WTC11 (cell line): Measurements from ENCODE around the gene SPIRE2. TPM values are rescaled to one million over a fixed set of nuclear protein-coding genes. Genes with fewer than 3 reads are reported as not detected.

Source experiments
- ATAC-seq: fragments of 200-7000 bp; cut with Tn5 transposase; 2 replicates; pipeline ENCODE4 v1.10.0; 2021; ENCODE audit warnings: mild to moderate bottlenecking, moderate library complexity
- CTCF ChIA-PET: fragments of 300-600 bp; sonication (Branson Sonifier 250); formaldehyde crosslinking; loops from one replicate; lab custom pipeline; 2021; ENCODE audit warnings: antibody characterized with exemption; lab: Charles Lee
- POLR2A ChIA-PET: fragments of 350-600 bp; sonication (Branson Sonifier 250); formaldehyde crosslinking; loops from one replicate; lab custom pipeline; 2021; ENCODE audit warnings: antibody characterized with exemption; lab: Charles Lee
- DNase-seq: peaks from one replicate; pipeline ENCODE4 v3.0.0; 2021; ENCODE audit warnings: low spot score
- H3K27ac Mint-ChIP-seq: 2 replicates; pipeline ENCODE4 v1.8.0; 2021; ENCODE audit warnings: mixed read lengths
- H3K27me3 Mint-ChIP-seq: 2 replicates; pipeline ENCODE4 v1.8.0; 2021; ENCODE audit warnings: low read depth, mild to moderate bottlenecking, moderate library complexity, mixed read lengths
- H3K36me3 Mint-ChIP-seq: 2 replicates; pipeline ENCODE4 v1.8.0; 2021; ENCODE audit warnings: mixed read lengths
- H3K4me1 Mint-ChIP-seq: 2 replicates; pipeline ENCODE4 v1.8.0; 2022; ENCODE audit warnings: mixed read lengths
- H3K4me3 Mint-ChIP-seq: 2 replicates; pipeline ENCODE4 v1.8.0; 2021; ENCODE audit warnings: mild to moderate bottlenecking, moderate library complexity, mixed read lengths
- H3K9me3 Mint-ChIP-seq: 2 replicates; pipeline ENCODE4 v1.8.0; 2021; ENCODE audit warnings: mixed read lengths
- ATF6 ChIP-seq: sonication (generic); formaldehyde crosslinking; IDR thresholded peaks from 2 replicates; pipeline ENCODE4 v1.8.1; 2023; ENCODE audit warnings: mild to moderate bottlenecking, missing genetic modification reagents
- CDX4 ChIP-seq: fragments of 250-450 bp; sonication (Bioruptor Pico); IDR thresholded peaks from 2 replicates; pipeline ENCODE4 v1.9.0; 2021; ENCODE audit warnings: moderate library complexity, mild to moderate bottlenecking, inconsistent platforms, borderline replicate concordance
- CREB1 ChIP-seq: sonication (generic); formaldehyde crosslinking; IDR thresholded peaks from 2 replicates; pipeline ENCODE4 v1.8.0; 2023; ENCODE audit warnings: mild to moderate bottlenecking, missing genetic modification reagents
- E2F1 ChIP-seq: sonication (generic); formaldehyde crosslinking; IDR thresholded peaks from 2 replicates; pipeline ENCODE4 v1.8.0; 2022; ENCODE audit warnings: mild to moderate bottlenecking, missing genetic modification reagents
- E2F4 ChIP-seq: sonication (generic); formaldehyde crosslinking; IDR thresholded peaks from 2 replicates; pipeline ENCODE4 v1.8.1; 2022; ENCODE audit warnings: low read depth, mild to moderate bottlenecking, moderate library complexity, missing genetic modification reagents, borderline replicate concordance
- E2F5 ChIP-seq: sonication (generic); formaldehyde crosslinking; IDR thresholded peaks from 2 replicates; pipeline ENCODE4 v1.8.1; 2022; ENCODE audit warnings: mild to moderate bottlenecking, moderate library complexity, missing genetic modification reagents
- ETV6 ChIP-seq: sonication (generic); formaldehyde crosslinking; IDR thresholded peaks from 2 replicates; pipeline ENCODE4 v1.8.1; 2022; ENCODE audit warnings: mild to moderate bottlenecking, missing genetic modification reagents
- FOXP4 ChIP-seq: sonication (generic); formaldehyde crosslinking; IDR thresholded peaks from 2 replicates; pipeline ENCODE4 v1.8.0; 2022; ENCODE audit warnings: mild to moderate bottlenecking, missing genetic modification reagents
- GABPB1 ChIP-seq: sonication (generic); formaldehyde crosslinking; IDR thresholded peaks from 2 replicates; pipeline ENCODE4 v1.8.1; 2023; ENCODE audit warnings: mild to moderate bottlenecking, missing genetic modification reagents
- GRHL2 ChIP-seq: fragments of 250-450 bp; sonication (Bioruptor Pico); IDR thresholded peaks from 2 replicates; pipeline ENCODE4 v1.8.0; 2022; ENCODE audit warnings: mild to moderate bottlenecking, moderate library complexity; ENCODE audit not compliant: insufficient replicate concordance, severe bottlenecking
- JUN ChIP-seq: sonication (generic); formaldehyde crosslinking; IDR thresholded peaks from 2 replicates; pipeline ENCODE4 v1.8.0; 2023; ENCODE audit warnings: mild to moderate bottlenecking, missing genetic modification reagents
- MXD4 ChIP-seq: fragments of 250-450 bp; sonication (Bioruptor Pico); IDR thresholded peaks from 2 replicates; pipeline ENCODE4 v1.8.0; 2021; ENCODE audit warnings: mild to moderate bottlenecking, moderate library complexity, borderline replicate concordance
- MYBL2 ChIP-seq: sonication (generic); formaldehyde crosslinking; IDR thresholded peaks from 2 replicates; pipeline ENCODE4 v1.8.1; 2023; ENCODE audit warnings: mild to moderate bottlenecking, moderate library complexity, missing genetic modification reagents
- TEAD1 ChIP-seq: sonication (generic); formaldehyde crosslinking; IDR thresholded peaks from 2 replicates; pipeline ENCODE4 v1.8.0; 2022; ENCODE audit warnings: mild to moderate bottlenecking, missing genetic modification reagents
- ZBTB21 ChIP-seq: sonication (generic); formaldehyde crosslinking; IDR thresholded peaks from 2 replicates; pipeline ENCODE4 v1.8.1; 2023; ENCODE audit warnings: mild to moderate bottlenecking, missing genetic modification reagents, borderline replicate concordance
- ZNF263 ChIP-seq: sonication (generic); formaldehyde crosslinking; IDR thresholded peaks from 2 replicates; pipeline ENCODE4 v1.8.1; 2022; ENCODE audit warnings: low read depth, mild to moderate bottlenecking, moderate library complexity, missing genetic modification reagents
- ZNF416 ChIP-seq: fragments of 250-450 bp; sonication (Bioruptor Pico); IDR thresholded peaks from 2 replicates; pipeline ENCODE4 v1.9.0; 2021; ENCODE audit warnings: mild to moderate bottlenecking, inconsistent platforms
- ZNF512 ChIP-seq: sonication (generic); formaldehyde crosslinking; IDR thresholded peaks from 2 replicates; pipeline ENCODE4 v1.8.1; 2022; ENCODE audit warnings: missing genetic modification reagents, borderline replicate concordance
- ZNF671 ChIP-seq: fragments of 250-450 bp; sonication (Bioruptor Pico); IDR thresholded peaks from 2 replicates; pipeline ENCODE4 v1.8.0; 2021; ENCODE audit warnings: mild to moderate bottlenecking
- ZSCAN18 ChIP-seq: fragments of 250-450 bp; sonication (Bioruptor Pico); IDR thresholded peaks from 2 replicates; pipeline ENCODE4 v2.1.2; 2022; ENCODE audit warnings: mild to moderate bottlenecking, moderate library complexity
- total RNA-seq: library from RNA; stranded (reverse); gene quantifications from 3 replicates; pipeline ENCODE4 v1.2.3, GENCODE V29; 2021

Gene SPIRE2
- total RNA-seq, 1 experiment from 2014 or later: 19.7 TPM

- TF ChIP-seq ZNF512 (CRISPR knock-in tag) (no peak), MXD4 (no peak)
Observed at GRCh38 chr16:89900885-89901284, 72.6 kb downstream of the SPIRE2 start (continued).

- POLR2A ChIA-PET: no interaction called here
- H3K36me3 Mint-ChIP-seq: peaks cover 39% of the 10 kb centered on the region
- TF ChIP-seq ZBTB21 (no peak), FOXP4 (CRISPR knock-in tag) (no peak), JUN (no peak), ZNF671 (CRISPR knock-in tag) (no peak), CDX4 (CRISPR knock-in tag) (no peak), E2F1 (CRISPR knock-in tag) (no peak), MYBL2 (CRISPR knock-in tag) (no peak), ZNF416 (CRISPR knock-in tag) (no peak), GABPB1 (CRISPR knock-in tag) (no peak), E2F5 (CRISPR knock-in tag) (no peak), ATF6 (CRISPR knock-in tag) (no peak), TEAD1 (CRISPR knock-in tag) (no peak), ZNF263 (no peak), ETV6 (no peak), GRHL2 (CRISPR knock-in tag) (no peak), CREB1 (CRISPR knock-in tag) (no peak), E2F4 (CRISPR knock-in tag) (no peak), ZSCAN18 (CRISPR knock-in tag) (no peak)
- TF ChIP-seq, all 79 proteins: peak for 0
- Mint-ChIP-seq H3K9me3 (0 out of 2 replicates have a peak, but pooled peaks cover 8% of the 10 kb centered on the region), H3K4me1 (no peaks in the 10 kb centered on the region), H3K4me3 (no peak overlapping the region), H3K27ac (no peak overlapping the region), H3K27me3 (no peaks in the 10 kb centered on the region)
- ATAC-seq (no peak), DNase-seq (no peak)
- CTCF ChIA-PET: no interaction called here
Observed at GRCh38 chr16:89902980-89903379, 74.7 kb downstream of the SPIRE2 start.
